ENCODE data around the gene GOLT1B.
"Not testable (repeated sequence)": the region's sequence is repeated elsewhere in the genome, so short reads cannot be mapped to it uniquely, and the experiment has no call there.

The GOLT1B gene

GRCh38 chr12:21501258-21502163 is at the start of gene GOLT1B, which contains the start of gene RECQL:
Gene GOLT1B, plus strand, starts transcription at chr12:21501789. Its CDS starts 135 bp downstream, at chr12:21501924.
Gene RECQL, minus strand, starts transcription at chr12:21501635. Its CDS starts 2,065 bp downstream, at chr12:21499570.
- DNase-seq (ENCODE audit: low read depth in 3 of 3), result peak; percentile 73 to 84 (median 84)

GRCh38 chr12:21453312-21453852 is 48.2 kb upstream of the GOLT1B start:
- DNase-seq (ENCODE audit: low read depth in 3 of 3), result no peak

GRCh38 chr12:21456291-21456780 is 45.3 kb upstream of the GOLT1B start:
- DNase-seq (ENCODE audit: low read depth in 3 of 3), result peak; percentile 6 to 37 (median 21)

GRCh38 chr12:21459474-21459873 is 42.1 kb upstream of the GOLT1B start:
- DNase-seq (ENCODE audit: low read depth in 3 of 3), result no peak

- DNase-seq (ENCODE audit: low read depth in 3 of 3), result not testable (repeated sequence)
Measured at GRCh38 chr12:21467334-21467733, 34.3 kb upstream of the GOLT1B start.

GRCh38 chr12:21471294-21471693 is 30.3 kb upstream of the GOLT1B start:
- no peak for DNase-seq (ENCODE audit: low read depth in 3 of 3)

- no peak for DNase-seq (ENCODE audit: low read depth in 3 of 3)
Measured at GRCh38 chr12:21472197-21472823, 29.3 kb upstream of the GOLT1B start.

GRCh38 chr12:21475552-21475951 is 26.0 kb upstream of the GOLT1B start:
- DNase-seq (ENCODE audit: low read depth in 3 of 3), result no peak

- no peak for DNase-seq (ENCODE audit: low read depth in 3 of 3)
Measured at GRCh38 chr12:21476949-21477348, 24.6 kb upstream of the GOLT1B start.

- DNase-seq (ENCODE audit: low read depth in 3 of 3), result no peak
Measured at GRCh38 chr12:21478756-21479455, 22.7 kb upstream of the GOLT1B start.

GRCh38 chr12:21483531-21483930 is 18.1 kb upstream of the GOLT1B start:
- DNase-seq (ENCODE audit: low read depth in 3 of 3), result no peak

- DNase-seq (ENCODE audit: low read depth in 3 of 3), result no peak
Measured at GRCh38 chr12:21485998-21486397, 15.6 kb upstream of the GOLT1B start.

- no peak for DNase-seq (ENCODE audit: low read depth in 3 of 3)
Measured at GRCh38 chr12:21499765-21500164, 1.8 kb upstream of the GOLT1B start.

- no peak for DNase-seq (ENCODE audit: low read depth in 3 of 3)
Measured at GRCh38 chr12:21500786-21501257, 767 bp upstream of the GOLT1B start.

- peak; percentile 11 to 14 (median 14) for DNase-seq (ENCODE audit: low read depth in 3 of 3)
Measured at GRCh38 chr12:21502164-21502496, 541 bp downstream of the GOLT1B start.

GRCh38 chr12:21502872-21503271 is 1.3 kb downstream of the GOLT1B start:
- DNase-seq (ENCODE audit: low read depth in 3 of 3), result no peak

- DNase-seq (ENCODE audit: low read depth in 3 of 3), result no peak
Measured at GRCh38 chr12:21505888-21506287, 4.3 kb downstream of the GOLT1B start.

GRCh38 chr12:21507849-21508248 is 6.3 kb downstream of the GOLT1B start:
- no peak for DNase-seq (ENCODE audit: low read depth in 3 of 3)

GRCh38 chr12:21509768-21510167 is 8.2 kb downstream of the GOLT1B start:
- no peak for DNase-seq (ENCODE audit: low read depth in 3 of 3)

GRCh38 chr12:21516281-21516680 is 14.7 kb downstream of the GOLT1B start:
- no peak for DNase-seq (ENCODE audit: low read depth in 3 of 3)

- no peak for DNase-seq (ENCODE audit: low read depth in 3 of 3)
Measured at GRCh38 chr12:21518451-21518850, 16.9 kb downstream of the GOLT1B start.

GRCh38 chr12:21521541-21521940 is 20.0 kb downstream of the GOLT1B start:
- DNase-seq (ENCODE audit: low read depth in 3 of 3), result no peak

All from stimulated activated CD4-positive, alpha-beta T cell treated with anti-CD3 and anti-CD28 coated beads, TNF-alpha, amount 100 ng/mL, for 24 hours (primary cell).